Omental fat pad (tissue), 4 donors: Measurements from ENCODE around the gene CCDC43. TPM values are rescaled to one million over a fixed set of nuclear protein-coding genes. Genes with fewer than 3 reads are reported as not detected.
A peak's percentile ranks its signal among the peaks of the same experiment; 100 is the strongest.
"Not testable (repeated sequence)": the region's sequence is repeated elsewhere in the genome, so short reads cannot be mapped to it uniquely, and the experiment has no call there.

Experiments
- ATAC-seq: fragments of 150-250 bp; one replicate; pipeline ENCODE4 v1.9.1; 2016; ENCODE audit warnings: mild to moderate bottlenecking, moderate library complexity; ENCODE audit not compliant: low FRiP score
- DNase-seq: peaks from one replicate; pipeline ENCODE4 v3.0.0-alpha.2; 2019; ENCODE audit warnings: low spot score
- total RNA-seq, 4 donors: library from RNA; depleted of rRNA; stranded (reverse); fragments of >200 nt; gene quantifications; one replicate each; pipeline ENCODE4 v1.1.0, GENCODE V29; 2016
- TF ChIP-seq, protein P1 (sequence below), 3 donors: fragments of 450-650 bp; IDR thresholded peaks; one replicate each; pipeline ENCODE4 v1.5.1; 2016 to 2017; ENCODE audit warnings: antibody characterized with exemption in 3 of 3, mild to moderate bottlenecking in 3 of 3, moderate library complexity in 2 of 3

CCDC43 gene, protein sequence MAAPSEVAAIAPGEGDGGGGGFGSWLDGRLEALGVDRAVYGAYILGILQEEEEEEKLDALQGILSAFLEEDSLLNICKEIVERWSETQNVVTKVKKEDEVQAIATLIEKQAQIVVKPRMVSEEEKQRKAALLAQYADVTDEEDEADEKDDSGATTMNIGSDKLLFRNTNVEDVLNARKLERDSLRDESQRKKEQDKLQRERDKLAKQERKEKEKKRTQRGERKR
- total RNA-seq: 10 to 100 TPM; 14.5 to 22.5 (median 17.6) TPM

DNA sequence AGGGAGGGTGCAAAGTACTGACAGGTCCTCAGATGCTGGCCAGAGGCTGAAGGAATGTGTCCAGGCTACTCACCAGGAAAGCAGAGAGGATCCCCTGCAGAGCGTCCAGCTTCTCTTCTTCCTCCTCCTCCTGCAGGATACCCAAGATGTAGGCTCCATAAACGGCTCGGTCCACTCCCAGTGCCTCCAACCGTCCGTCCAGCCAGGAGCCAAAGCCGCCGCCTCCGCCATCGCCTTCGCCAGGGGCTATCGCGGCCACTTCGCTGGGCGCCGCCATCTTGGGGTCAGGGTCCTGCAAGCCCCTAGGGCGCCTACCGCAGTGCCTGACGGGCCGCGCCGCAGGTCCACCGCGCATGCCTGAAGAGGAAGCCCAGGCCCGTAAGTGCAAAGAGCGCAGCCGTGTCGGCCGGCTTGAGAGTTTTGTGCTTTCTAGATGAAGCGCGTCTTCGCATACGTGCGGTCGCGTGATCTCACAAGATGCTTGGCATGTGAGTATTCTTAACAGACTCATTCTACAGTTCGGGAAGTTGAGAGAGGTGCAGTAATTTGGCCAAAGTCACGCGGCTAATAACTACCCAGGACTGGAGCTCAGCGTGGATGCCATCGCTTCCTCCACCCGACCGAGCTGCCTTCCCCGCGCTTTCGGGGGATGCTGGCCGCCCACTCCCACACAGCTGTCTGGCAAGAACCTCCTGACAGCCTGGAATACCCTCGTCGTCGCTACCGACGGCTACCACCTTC is at the start of gene CCDC43:
TSS of gene CCDC43 (minus strand) at position 300 of the 741 bp plus-strand sequence. CDS start at position 277, 23 bp downstream.
- TF ChIP-seq, protein P1, sequence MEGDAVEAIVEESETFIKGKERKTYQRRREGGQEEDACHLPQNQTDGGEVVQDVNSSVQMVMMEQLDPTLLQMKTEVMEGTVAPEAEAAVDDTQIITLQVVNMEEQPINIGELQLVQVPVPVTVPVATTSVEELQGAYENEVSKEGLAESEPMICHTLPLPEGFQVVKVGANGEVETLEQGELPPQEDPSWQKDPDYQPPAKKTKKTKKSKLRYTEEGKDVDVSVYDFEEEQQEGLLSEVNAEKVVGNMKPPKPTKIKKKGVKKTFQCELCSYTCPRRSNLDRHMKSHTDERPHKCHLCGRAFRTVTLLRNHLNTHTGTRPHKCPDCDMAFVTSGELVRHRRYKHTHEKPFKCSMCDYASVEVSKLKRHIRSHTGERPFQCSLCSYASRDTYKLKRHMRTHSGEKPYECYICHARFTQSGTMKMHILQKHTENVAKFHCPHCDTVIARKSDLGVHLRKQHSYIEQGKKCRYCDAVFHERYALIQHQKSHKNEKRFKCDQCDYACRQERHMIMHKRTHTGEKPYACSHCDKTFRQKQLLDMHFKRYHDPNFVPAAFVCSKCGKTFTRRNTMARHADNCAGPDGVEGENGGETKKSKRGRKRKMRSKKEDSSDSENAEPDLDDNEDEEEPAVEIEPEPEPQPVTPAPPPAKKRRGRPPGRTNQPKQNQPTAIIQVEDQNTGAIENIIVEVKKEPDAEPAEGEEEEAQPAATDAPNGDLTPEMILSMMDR (IDR thresholded peaks at IDR 0.05): no peak
- DNase-seq (peak; percentile 66), ATAC-seq (peak; percentile 96)

DNA sequence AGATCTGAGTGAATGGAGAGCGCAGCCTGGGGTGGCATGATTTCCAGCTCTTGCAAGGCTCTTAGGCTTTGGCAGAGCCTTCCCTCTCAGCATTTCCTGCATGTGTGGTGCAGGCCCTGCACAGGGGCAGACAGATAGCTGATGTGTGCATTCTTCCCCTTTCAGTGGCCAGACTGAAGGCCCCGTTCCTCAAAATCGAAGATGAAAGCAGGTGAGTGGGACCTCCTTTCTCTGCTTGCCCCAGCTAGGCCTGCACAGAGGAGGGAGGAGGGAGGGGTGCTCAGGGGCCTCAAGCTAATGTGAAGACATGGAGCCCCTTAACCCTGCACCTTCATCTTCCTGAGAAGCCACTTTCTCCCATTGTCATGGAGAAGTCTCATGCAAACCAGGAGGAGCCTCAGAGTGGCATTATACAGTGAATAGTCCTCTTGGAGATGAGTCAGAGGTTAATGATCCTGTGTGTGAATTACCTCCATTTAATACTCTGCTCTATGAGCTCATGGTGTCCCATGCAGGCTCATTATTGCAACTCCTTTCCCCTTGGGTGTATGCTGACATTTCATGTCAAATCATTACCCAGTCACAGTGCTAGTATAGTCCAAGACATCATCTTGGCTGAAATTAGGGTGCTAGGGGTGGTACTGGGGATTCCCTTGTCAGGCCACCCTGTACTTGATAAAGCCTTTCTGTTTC is 48.8 kb upstream of the CCDC43 start:
- no peak for ATAC-seq
- DNase-seq: no peak
- TF ChIP-seq, protein P1 (IDR thresholded peaks at IDR 0.05): no peak

GRCh38 chr17:44736551-44737240 is 47.1 kb upstream of the CCDC43 start:
- DNase-seq (no peak), ATAC-seq (no peak)
- TF ChIP-seq, protein P1 (IDR thresholded peaks at IDR 0.05): no peak

DNA sequence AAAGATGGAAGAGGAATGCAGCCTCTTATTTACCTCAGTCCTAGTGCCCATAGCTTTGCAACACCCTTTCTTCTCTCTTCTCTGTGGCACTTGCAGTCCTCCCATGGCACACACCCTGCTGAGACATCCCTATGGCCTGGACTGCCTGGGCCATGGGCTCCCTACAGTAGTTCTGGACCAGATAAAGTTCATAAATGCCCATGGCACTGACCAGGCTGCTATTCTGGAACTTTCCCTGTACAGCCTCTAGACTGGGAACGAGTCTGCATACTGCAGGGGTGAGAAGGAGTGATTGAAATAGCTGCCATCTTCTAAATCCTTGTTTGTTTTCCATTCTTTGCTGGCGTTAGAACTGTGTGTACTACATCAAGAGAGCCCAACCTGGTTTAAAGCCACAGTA is 44.7 kb upstream of the CCDC43 start:
- TF ChIP-seq, protein P1 (IDR thresholded peaks at IDR 0.05): no peak
- ATAC-seq: no peak
- no peak for DNase-seq

GRCh38 chr17:44733753-44734152 is 44.2 kb upstream of the CCDC43 start:
- ATAC-seq (peak; percentile 37), DNase-seq (no peak)
- TF ChIP-seq, protein P1 (IDR thresholded peaks at IDR 0.05): no peak

GRCh38 chr17:44726121-44726520 is 36.5 kb upstream of the CCDC43 start:
- ATAC-seq, DNase-seq: not testable (repeated sequence)

DNA sequence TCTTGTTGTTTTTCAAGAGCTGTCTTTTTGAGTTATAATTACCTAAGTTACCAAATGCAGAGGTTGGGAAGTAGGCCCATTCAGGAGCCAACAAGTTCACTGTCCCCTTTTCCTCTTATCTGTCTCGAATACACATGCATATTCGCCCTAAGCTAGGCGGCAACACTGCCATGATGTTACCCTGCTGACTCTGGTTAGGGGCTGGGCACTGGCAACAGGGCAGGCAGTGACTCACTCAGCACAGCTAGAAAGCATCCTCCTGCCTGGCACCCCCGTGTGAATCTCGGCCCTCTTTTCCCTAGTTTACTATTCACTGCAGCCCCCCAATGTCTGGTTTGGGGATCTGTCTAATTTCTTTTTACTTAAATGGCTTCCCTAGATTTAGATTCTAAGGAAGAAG is 32.7 kb upstream of the CCDC43 start:
- DNase-seq (no peak), ATAC-seq (no peak)
- TF ChIP-seq, protein P1 (IDR thresholded peaks at IDR 0.05): no peak
